MCF 10A (cell line): ENCODE results near the gene ADK. TPM values are rescaled to one million over a fixed set of nuclear protein-coding genes. Genes with fewer than 3 reads are reported as not detected.

ENCODE experiments used
- BruUV-seq: library from RNA; stranded (reverse); fragments of 400-500 nt; replicated peaks from 2 replicates; lab custom pipeline; 2021; lab: Mats Ljungman, UMichigan
- CTCF ChIA-PET: fragments of 300-600 bp; sonication (Branson Sonifier 250); formaldehyde crosslinking; extraction: SDS; loops from one replicate; lab custom pipeline; 2021; ENCODE audit warnings: antibody characterized with exemption, inconsistent platforms; lab: Yijun Ruan, JAX
- POLR2A ChIA-PET: fragments of 300-600, 350-650 bp; sonication (Branson Sonifier 250); formaldehyde crosslinking; extraction: SDS; loops from one replicate; lab custom pipeline; 2020; ENCODE audit warnings: antibody characterized with exemption, inconsistent platforms; lab: Yijun Ruan, JAX
- DNase-seq: peaks from one replicate; pipeline ENCODE4 v3.0.0-alpha.2; 2018; ENCODE audit not compliant: unreplicated experiment
- H3K27ac Mint-ChIP-seq: one replicate; pipeline ENCODE4 v1.8.0; 2022; ENCODE audit warnings: mild to moderate bottlenecking, low read depth, mixed read lengths; ENCODE audit not compliant: unreplicated experiment
- H3K27me3 Mint-ChIP-seq: one replicate; pipeline ENCODE4 v1.8.0; 2022; ENCODE audit warnings: mixed read lengths; ENCODE audit not compliant: insufficient read depth, unreplicated experiment
- H3K36me3 Mint-ChIP-seq: one replicate; pipeline ENCODE4 v1.8.0; 2022; ENCODE audit warnings: mild to moderate bottlenecking, moderate library complexity, mixed read lengths; ENCODE audit not compliant: insufficient read depth, unreplicated experiment
- H3K4me1 Mint-ChIP-seq: one replicate; pipeline ENCODE4 v1.8.0; 2022; ENCODE audit warnings: mixed read lengths; ENCODE audit not compliant: insufficient read depth, unreplicated experiment
- H3K4me3 Mint-ChIP-seq: one replicate; pipeline ENCODE4 v1.8.0; 2022; ENCODE audit warnings: mild to moderate bottlenecking, moderate library complexity, mixed read lengths; ENCODE audit not compliant: unreplicated experiment
- H3K9me3 Mint-ChIP-seq: one replicate; pipeline ENCODE4 v1.8.0; 2022; ENCODE audit warnings: mixed read lengths; ENCODE audit not compliant: unreplicated experiment
- intact Hi-C: fragments of 100-400 bp; cut with micrococcal nuclease; formaldehyde crosslinking; loops from 2 replicates; pipeline ENCODE4 v1.14.1; 2022
- total RNA-seq: library from RNA; stranded (reverse); gene quantifications from 2 replicates; pipeline ENCODE4 v1.2.3, GENCODE V29; 2022
- TF ChIP-seq, protein P1 (sequence below): fragments of 200-600 bp; IDR thresholded peaks from one replicate; pipeline ENCODE4 v1.8.0; 2022; ENCODE audit warnings: antibody characterized with exemption, mild to moderate bottlenecking; ENCODE audit not compliant: unreplicated experiment

The ADK gene
- total RNA-seq, 1 experiment from 2014 or later, result 98.6 TPM

DNA sequence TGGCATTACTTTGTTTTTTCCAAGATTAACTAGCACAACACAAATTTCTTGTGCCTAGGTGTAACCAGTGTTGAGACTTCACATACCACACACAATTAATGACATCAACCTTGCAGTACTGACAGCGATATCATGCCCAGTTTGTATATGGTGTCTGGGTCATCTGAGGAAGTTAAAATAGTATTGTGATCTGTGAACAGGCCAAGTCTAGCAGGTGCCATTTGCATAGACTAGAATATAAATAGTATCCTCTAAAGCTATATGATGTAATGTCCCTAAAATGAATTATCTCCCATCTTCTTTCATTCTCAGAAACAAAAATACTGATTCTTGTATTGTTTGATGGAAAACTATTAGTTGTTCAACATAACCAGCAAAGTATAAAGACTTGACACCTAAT, 499.6 kb downstream of the ADK start:
- Mint-ChIP-seq H3K36me3 (peaks cover 20% of the 10 kb centered on the region), H3K4me1 (no peaks in the 10 kb centered on the region), H3K27ac (no peak overlapping the region), H3K27me3 (no peaks in the 10 kb centered on the region), H3K9me3 (no peaks in the 10 kb centered on the region), H3K4me3 (no peak overlapping the region)
- TF ChIP-seq, protein P1, sequence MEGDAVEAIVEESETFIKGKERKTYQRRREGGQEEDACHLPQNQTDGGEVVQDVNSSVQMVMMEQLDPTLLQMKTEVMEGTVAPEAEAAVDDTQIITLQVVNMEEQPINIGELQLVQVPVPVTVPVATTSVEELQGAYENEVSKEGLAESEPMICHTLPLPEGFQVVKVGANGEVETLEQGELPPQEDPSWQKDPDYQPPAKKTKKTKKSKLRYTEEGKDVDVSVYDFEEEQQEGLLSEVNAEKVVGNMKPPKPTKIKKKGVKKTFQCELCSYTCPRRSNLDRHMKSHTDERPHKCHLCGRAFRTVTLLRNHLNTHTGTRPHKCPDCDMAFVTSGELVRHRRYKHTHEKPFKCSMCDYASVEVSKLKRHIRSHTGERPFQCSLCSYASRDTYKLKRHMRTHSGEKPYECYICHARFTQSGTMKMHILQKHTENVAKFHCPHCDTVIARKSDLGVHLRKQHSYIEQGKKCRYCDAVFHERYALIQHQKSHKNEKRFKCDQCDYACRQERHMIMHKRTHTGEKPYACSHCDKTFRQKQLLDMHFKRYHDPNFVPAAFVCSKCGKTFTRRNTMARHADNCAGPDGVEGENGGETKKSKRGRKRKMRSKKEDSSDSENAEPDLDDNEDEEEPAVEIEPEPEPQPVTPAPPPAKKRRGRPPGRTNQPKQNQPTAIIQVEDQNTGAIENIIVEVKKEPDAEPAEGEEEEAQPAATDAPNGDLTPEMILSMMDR, result no peak
- BruUV-seq, result no TSS peak
- POLR2A ChIA-PET, result no interaction called here
- intact Hi-C loops, result no loop called here
- CTCF ChIA-PET, result interaction anchor here (0.6 kb wide), 1 partner anchor 351 kb away, joined by 4 read pairs; no protein-coding TSS in a partner anchor
- no peak for DNase-seq

DNA sequence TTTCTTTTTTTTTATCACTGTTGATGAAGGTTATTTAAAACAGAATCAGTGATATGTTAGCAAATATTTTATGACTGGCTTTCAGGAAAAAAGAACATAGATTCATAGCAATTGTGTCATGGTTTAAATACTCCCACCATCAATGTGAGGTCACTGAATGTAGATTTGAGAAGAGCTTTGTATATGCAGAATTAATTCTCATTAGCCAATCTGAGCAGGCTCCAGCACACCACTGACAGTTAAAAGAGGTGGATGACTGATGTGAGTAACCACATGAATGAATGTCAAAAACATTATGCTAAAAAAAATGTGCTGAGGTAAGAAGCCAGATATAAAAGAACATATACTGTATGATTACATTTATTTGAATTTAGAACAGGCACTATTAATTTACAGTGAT, 500.5 kb downstream of the ADK start:
- no peaks in the 10 kb centered on the region for H3K27me3 Mint-ChIP-seq
- no TSS peak for BruUV-seq
- TF ChIP-seq, protein P1, result no peak
- intact Hi-C loops, result no loop called here
- no peak for DNase-seq
- peaks cover 20% of the 10 kb centered on the region for H3K36me3 Mint-ChIP-seq
- CTCF ChIA-PET, result no interaction called here
- H3K27ac Mint-ChIP-seq, result no peak overlapping the region
- H3K4me1 Mint-ChIP-seq, result no peaks in the 10 kb centered on the region
- no peak overlapping the region for H3K4me3 Mint-ChIP-seq
- POLR2A ChIA-PET, result no interaction called here
- no peaks in the 10 kb centered on the region for H3K9me3 Mint-ChIP-seq

DNA sequence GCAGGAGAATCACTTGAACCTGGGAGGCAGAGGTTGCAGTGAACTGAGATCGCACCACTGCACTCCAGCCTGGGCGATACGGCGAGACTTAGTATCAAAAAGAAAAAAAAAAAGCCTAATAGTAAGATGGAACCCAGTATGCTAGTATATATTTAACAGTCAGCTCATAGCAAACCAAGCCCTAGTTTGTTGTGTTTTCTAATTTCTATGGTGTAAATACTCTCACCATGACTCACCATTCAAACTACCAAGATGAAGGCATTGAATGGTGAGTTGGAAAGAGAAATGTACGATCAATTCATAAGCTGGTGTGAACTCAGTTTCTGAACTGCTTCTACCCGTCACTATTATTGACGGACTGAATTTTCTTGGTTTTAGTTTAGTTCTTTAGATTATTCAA, 501.6 kb downstream of the ADK start:
- Mint-ChIP-seq H3K36me3 (peaks cover 20% of the 10 kb centered on the region), H3K4me3 (no peak overlapping the region), H3K4me1 (no peaks in the 10 kb centered on the region), H3K9me3 (no peaks in the 10 kb centered on the region), H3K27me3 (no peaks in the 10 kb centered on the region), H3K27ac (no peak overlapping the region)
- POLR2A ChIA-PET, result interaction anchor here (1.0 kb wide), 1 partner anchor 11 kb away, joined by 3 read pairs; no protein-coding TSS in a partner anchor
- TF ChIP-seq, protein P1, result no peak
- intact Hi-C loops, result no loop called here
- no TSS peak for BruUV-seq
- no peak for DNase-seq
- CTCF ChIA-PET, result interaction anchor here (0.7 kb wide), 1 partner anchor 11 kb away, joined by 3 read pairs; no protein-coding TSS in a partner anchor

DNA sequence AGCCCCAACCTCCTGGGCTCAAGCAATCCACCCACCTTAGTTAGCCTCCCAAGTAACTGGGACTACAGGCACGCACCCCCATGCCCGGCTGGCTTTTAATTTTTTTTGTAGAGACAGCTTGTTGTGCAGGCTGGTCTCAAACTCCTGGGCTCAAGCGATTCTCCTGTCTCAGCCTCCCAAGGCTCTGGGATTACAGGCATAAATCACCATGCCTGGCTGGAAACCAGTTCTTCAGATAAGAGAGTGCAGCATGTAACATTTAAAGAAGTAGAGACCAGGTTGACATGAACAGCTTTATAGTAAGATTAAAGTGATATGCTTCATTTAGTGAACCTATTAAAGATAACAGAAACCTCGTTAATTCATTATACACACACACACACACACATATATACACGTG, 507.5 kb downstream of the ADK start:
- DNase-seq, result no peak
- no TSS peak for BruUV-seq
- Mint-ChIP-seq H3K27ac (no peak overlapping the region), H3K27me3 (no peaks in the 10 kb centered on the region), H3K4me1 (no peaks in the 10 kb centered on the region), H3K4me3 (no peak overlapping the region), H3K36me3 (peaks cover 10% of the 10 kb centered on the region), H3K9me3 (no peaks in the 10 kb centered on the region)
- TF ChIP-seq, protein P1, result no peak
- intact Hi-C loops, result no loop called here
- ChIA-PET POLR2A (interaction anchor here (1.6 kb wide), 1 partner anchor 8 kb away, joined by 5 read pairs; no protein-coding TSS in a partner anchor), CTCF (interaction anchor here (0.6 kb wide), 2 partner anchors 9 to 226 kb away, joined by 4 read pairs; no protein-coding TSS in a partner anchor)
